Stimulated activated CD4-positive, alpha-beta T cell treated with anti-CD3 and anti-CD28 coated beads, Interleukin-1b, Interleukin-23, amount 100 ng/mL, for 4 hours (primary cell): ENCODE measurements around the gene PNMT.
"Not testable (repeated sequence)": the region's sequence is repeated elsewhere in the genome, so short reads cannot be mapped to it uniquely, and the experiment has no call there.

Source experiments
- DNase-seq, 2 donors: peaks; one replicate each; pipeline ENCODE4 v3.0.0-alpha.2; 2020; ENCODE audit warnings: low read depth in 2 of 2

PNMT gene

GRCh38 chr17:39687546-39688474 is 19.6 kb downstream of the PNMT start, which contains the start of gene PGAP3:
Gene PGAP3, minus strand, starts transcription at chr17:39688057. Its CDS starts 43 bp downstream, at chr17:39688014.
- peak; percentile 71 to 85 for DNase-seq

GRCh38 chr17:39688475-39688835 is 20.2 kb downstream of the PNMT start:
- DNase-seq: no peak

- no peak for DNase-seq
Measured at GRCh38 chr17:39688945-39689344, 20.7 kb downstream of the PNMT start.

- DNase-seq: no peak
Measured at GRCh38 chr17:39694593-39694992, 26.3 kb downstream of the PNMT start.

GRCh38 chr17:39695089-39695474 is 26.8 kb downstream of the PNMT start:
- no peak for DNase-seq

GRCh38 chr17:39696731-39697130 is 28.5 kb downstream of the PNMT start:
- no peak for DNase-seq

- no peak for DNase-seq
Measured at GRCh38 chr17:39697961-39698360, 29.7 kb downstream of the PNMT start.

- DNase-seq: not testable (repeated sequence)
Measured at GRCh38 chr17:39699157-39699817, 31.0 kb downstream of the PNMT start.

GRCh38 chr17:39699818-39700147 is 31.5 kb downstream of the PNMT start, which contains the start of gene ERBB2:
Gene ERBB2, plus strand, starts transcription at chr17:39700064. Its CDS starts 175 bp downstream, at chr17:39700239.
- DNase-seq: no peak

- no peak for DNase-seq
Measured at GRCh38 chr17:39700148-39700987, 32.1 kb downstream of the PNMT start.

GRCh38 chr17:39701012-39701783 is 32.9 kb downstream of the PNMT start:
- no peak for DNase-seq

GRCh38 chr17:39701784-39702422 is 33.6 kb downstream of the PNMT start:
- DNase-seq: no peak

- no peak for DNase-seq
Measured at GRCh38 chr17:39702901-39703893, 34.9 kb downstream of the PNMT start.

GRCh38 chr17:39703913-39704312 is 35.7 kb downstream of the PNMT start:
- no peak for DNase-seq

GRCh38 chr17:39704821-39705551 is 36.7 kb downstream of the PNMT start:
- no peak for DNase-seq

GRCh38 chr17:39705786-39706348 is 37.6 kb downstream of the PNMT start:
- DNase-seq: no peak

GRCh38 chr17:39706383-39706782 is 38.1 kb downstream of the PNMT start:
- no peak for DNase-seq

GRCh38 chr17:39706921-39707337 is 38.7 kb downstream of the PNMT start:
- no peak for DNase-seq
